ENCODE data around the gene OSTF1. TPM values are rescaled to one million over a fixed set of nuclear protein-coding genes. Genes with fewer than 3 reads are reported as not detected.

The OSTF1 gene
- total RNA-seq, 2 experiments from 2014 or later: 37.3 to 58.1 TPM

GRCh38 chr9:75047506-75047905, 40.8 kb upstream of the OSTF1 start:
- intact Hi-C loops (cut with micrococcal nuclease; ENCODE audit: unreplicated experiment): no loop called here
- Histone ChIP-seq H3K4me2 (ENCODE audit: low read length) (no peak overlapping the region), H2AFZ (ENCODE audit: low read length) (no peak overlapping the region), H3K9me2 (ENCODE audit: insufficient read depth, low read length) (no peaks in the 10 kb centered on the region), H3K36me3 (ENCODE audit: insufficient read depth, low read length) (no peaks in the 10 kb centered on the region), H4K20me1 (ENCODE audit: insufficient read depth, low read length) (no peaks in the 10 kb centered on the region), H3K9me3 (ENCODE audit: low read length) (no peaks in the 10 kb centered on the region), H3K4me1 (ENCODE audit: insufficient read depth, low read length, poor library complexity, severe bottlenecking) (peaks cover 3% of the 10 kb centered on the region), H3K4me3 (ENCODE audit: low read depth, low read length, poor library complexity, severe bottlenecking) (no peak overlapping the region), H3K27ac (ENCODE audit: low read depth, low read length, poor library complexity, severe bottlenecking) (no peak overlapping the region), H3K79me2 (ENCODE audit: insufficient read depth, low read depth, low read length) (no peaks in the 10 kb centered on the region)
- DNase-seq (ENCODE audit: low spot score): no peak
- TF ChIP-seq EZH2phosphoT487 (IDR thresholded peaks at IDR 0.05; ENCODE audit: borderline replicate concordance, low read depth, low read length) (no peak), CTCF (conservative IDR thresholded peaks at IDR 0.05; ENCODE audit: low read length) (no peak)
- BruUV-seq (replicated peaks): no TSS peak
- CTCF ChIA-PET (ENCODE audit: unreplicated experiment): no interaction called here
- POLR2A ChIA-PET: interaction anchor here (1.1 to 1.2 kb wide), 2 partner anchors 14 to 21 kb away, joined by 4 to 5 read pairs; no protein-coding TSS in a partner anchor

GRCh38 chr9:75051285-75051684, 37.0 kb upstream of the OSTF1 start:
- no peaks in the 10 kb centered on the region for H3K9me2 ChIP-seq (ENCODE audit: insufficient read depth, low read length)
- POLR2A ChIA-PET: interaction anchor here (0.8 to 2.5 kb wide), 3 partner anchors 18 to 26 kb away, joined by 3 to 9 read pairs (median 4); no protein-coding TSS in a partner anchor
- H2AFZ ChIP-seq (ENCODE audit: low read length): no peak overlapping the region
- no peaks in the 10 kb centered on the region for H4K20me1 ChIP-seq (ENCODE audit: insufficient read depth, low read length)
- intact Hi-C loops (cut with micrococcal nuclease; ENCODE audit: unreplicated experiment): no loop called here
- H3K4me3 ChIP-seq (ENCODE audit: low read depth, low read length, poor library complexity, severe bottlenecking): no peak overlapping the region
- H3K9me3 ChIP-seq (ENCODE audit: low read length): 0 out of 2 replicates have a peak, but pooled peaks cover under 1% of the 10 kb centered on the region
- no peak overlapping the region for H3K4me2 ChIP-seq (ENCODE audit: low read length)
- peaks cover 24% of the 10 kb centered on the region for H3K4me1 ChIP-seq (ENCODE audit: insufficient read depth, low read length, poor library complexity, severe bottlenecking)
- no peaks in the 10 kb centered on the region for H3K79me2 ChIP-seq (ENCODE audit: insufficient read depth, low read depth, low read length)
- no peak overlapping the region for H3K27ac ChIP-seq (ENCODE audit: low read depth, low read length, poor library complexity, severe bottlenecking)
- DNase-seq (ENCODE audit: low spot score): no peak
- TF ChIP-seq CTCF (conservative IDR thresholded peaks at IDR 0.05; ENCODE audit: low read length) (no peak), EZH2phosphoT487 (IDR thresholded peaks at IDR 0.05; ENCODE audit: borderline replicate concordance, low read depth, low read length) (no peak)
- H3K36me3 ChIP-seq (ENCODE audit: insufficient read depth, low read length): no peaks in the 10 kb centered on the region
- CTCF ChIA-PET (ENCODE audit: unreplicated experiment): no interaction called here
- no TSS peak for BruUV-seq (replicated peaks)

GRCh38 chr9:75053869-75054268, 34.4 kb upstream of the OSTF1 start:
- H2AFZ ChIP-seq (ENCODE audit: low read length): peak overlapping the region; percentile 27; the same call in 1 of the 2 replicates
- CTCF ChIA-PET (ENCODE audit: unreplicated experiment): interaction anchor here (0.9 kb wide), 1 partner anchor 25 kb away, joined by 3 read pairs; no protein-coding TSS in a partner anchor
- TF ChIP-seq CTCF (conservative IDR thresholded peaks at IDR 0.05; ENCODE audit: low read length) (no peak), EZH2phosphoT487 (IDR thresholded peaks at IDR 0.05; ENCODE audit: borderline replicate concordance, low read depth, low read length) (no peak)
- H3K36me3 ChIP-seq (ENCODE audit: insufficient read depth, low read length): no peaks in the 10 kb centered on the region
- H3K79me2 ChIP-seq (ENCODE audit: insufficient read depth, low read depth, low read length): no peaks in the 10 kb centered on the region
- peak; percentile 86 for DNase-seq (ENCODE audit: low spot score)
- peaks cover 8% of the 10 kb centered on the region; the same call in 1 of the 2 replicates for H3K9me3 ChIP-seq (ENCODE audit: low read length)
- H4K20me1 ChIP-seq (ENCODE audit: insufficient read depth, low read length): no peaks in the 10 kb centered on the region
- H3K4me1 ChIP-seq (ENCODE audit: insufficient read depth, low read length, poor library complexity, severe bottlenecking): peaks cover 24% of the 10 kb centered on the region
- POLR2A ChIA-PET: interaction anchor here (0.8 to 3.3 kb wide), 6 partner anchors 10 to 46 kb away, joined by 5 to 26 read pairs (median 13); partner anchors contain the start of gene CARNMT1
- H3K4me2 ChIP-seq (ENCODE audit: low read length): peak overlapping the region; percentile 38
- no peaks in the 10 kb centered on the region for H3K9me2 ChIP-seq (ENCODE audit: insufficient read depth, low read length)
- intact Hi-C loops (cut with micrococcal nuclease; ENCODE audit: unreplicated experiment): loop anchor here (1.0 kb wide), 1 partner anchor 26 kb away; the partner anchor contains the start of gene CARNMT1
- H3K4me3 ChIP-seq (ENCODE audit: low read depth, low read length, poor library complexity, severe bottlenecking): no peak overlapping the region
- peak overlapping the region; percentile 43 for H3K27ac ChIP-seq (ENCODE audit: low read depth, low read length, poor library complexity, severe bottlenecking)
- no TSS peak for BruUV-seq (replicated peaks)

All from OCI-LY7 (cell line).